ENCODE data around the gene PWWP2B.
"Not testable (repeated sequence)": the region's sequence is repeated elsewhere in the genome, so short reads cannot be mapped to it uniquely, and the experiment has no call there.

Gene PWWP2B

GRCh38 chr10:132382231-132382922 is 14.6 kb upstream of the PWWP2B start:
- no peak for DNase-seq (ENCODE audit: low spot score)

- no peak for DNase-seq (ENCODE audit: low spot score)
Observed at GRCh38 chr10:132383101-132383500, 13.9 kb upstream of the PWWP2B start.

GRCh38 chr10:132383751-132384196 is 13.2 kb upstream of the PWWP2B start:
- DNase-seq (ENCODE audit: low spot score), result no peak

- no peak for DNase-seq (ENCODE audit: low spot score)
Observed at GRCh38 chr10:132384618-132385388, 12.2 kb upstream of the PWWP2B start.

GRCh38 chr10:132385389-132385667 is 11.7 kb upstream of the PWWP2B start:
- DNase-seq (ENCODE audit: low spot score), result no peak

GRCh38 chr10:132385721-132386418 is 11.1 kb upstream of the PWWP2B start:
- no peak for DNase-seq (ENCODE audit: low spot score)

- DNase-seq (ENCODE audit: low spot score), result no peak
Observed at GRCh38 chr10:132386419-132386831, 10.6 kb upstream of the PWWP2B start.

- DNase-seq (ENCODE audit: low spot score), result not testable (repeated sequence)
Observed at GRCh38 chr10:132386896-132387295, 10.1 kb upstream of the PWWP2B start.

GRCh38 chr10:132387764-132388210 is 9.2 kb upstream of the PWWP2B start:
- no peak for DNase-seq (ENCODE audit: low spot score)

- no peak for DNase-seq (ENCODE audit: low spot score)
Observed at GRCh38 chr10:132388891-132389432, 8.0 kb upstream of the PWWP2B start.

- no peak for DNase-seq (ENCODE audit: low spot score)
Observed at GRCh38 chr10:132389433-132390169, 7.4 kb upstream of the PWWP2B start.

GRCh38 chr10:132390170-132390920 is 6.7 kb upstream of the PWWP2B start:
- no peak for DNase-seq (ENCODE audit: low spot score)

GRCh38 chr10:132390921-132391675 is 5.9 kb upstream of the PWWP2B start:
- no peak for DNase-seq (ENCODE audit: low spot score)

GRCh38 chr10:132391676-132392020 is 5.4 kb upstream of the PWWP2B start:
- no peak for DNase-seq (ENCODE audit: low spot score)

GRCh38 chr10:132392184-132392800 is 4.7 kb upstream of the PWWP2B start:
- no peak for DNase-seq (ENCODE audit: low spot score)

GRCh38 chr10:132392811-132393694 is 3.9 kb upstream of the PWWP2B start:
- no peak for DNase-seq (ENCODE audit: low spot score)

- DNase-seq (ENCODE audit: low spot score), result no peak
Observed at GRCh38 chr10:132393695-132394181, 3.3 kb upstream of the PWWP2B start.

- DNase-seq (ENCODE audit: low spot score), result no peak
Observed at GRCh38 chr10:132394201-132394811, 2.7 kb upstream of the PWWP2B start.

Measured in left forelimb (tissue), 1 donor.